B cell (primary cell): ENCODE data around the gene SLITRK5.

Experiments used
- EZH2 ChIP-seq: IDR thresholded peaks from 2 replicates; pipeline ENCODE4 v1.6.1; 2012; ENCODE audit warnings: borderline replicate concordance, low read depth, mild to moderate bottlenecking, moderate library complexity, low read length; ENCODE audit not compliant: insufficient read depth, poor library complexity, severe bottlenecking
- TF ChIP-seq, protein P1 (sequence below): fragments of 200-600 bp; IDR thresholded peaks from one replicate; pipeline ENCODE4 v1.8.0; 2022; ENCODE audit warnings: antibody characterized with exemption, mild to moderate bottlenecking

DNA sequence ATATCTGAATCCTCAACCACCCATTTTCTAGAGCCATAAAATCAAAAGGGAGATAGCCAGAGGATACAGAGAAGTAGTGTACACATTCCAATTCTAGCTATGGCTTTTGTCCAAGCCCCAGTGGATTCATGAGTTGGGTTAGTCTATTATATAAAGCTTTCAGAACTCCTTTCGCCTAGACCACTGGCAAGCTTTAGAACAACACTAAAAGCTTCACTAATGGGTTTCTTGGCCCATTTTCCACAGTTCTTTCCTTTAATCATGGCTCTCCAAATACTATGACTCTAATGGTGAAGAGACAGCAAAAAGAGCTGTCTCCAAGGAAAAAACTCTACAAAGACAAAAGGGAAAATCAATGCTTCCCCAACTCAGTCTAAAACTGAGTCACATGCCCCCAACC is 48.2 kb upstream of the SLITRK5 start:
- TF ChIP-seq, protein P1, sequence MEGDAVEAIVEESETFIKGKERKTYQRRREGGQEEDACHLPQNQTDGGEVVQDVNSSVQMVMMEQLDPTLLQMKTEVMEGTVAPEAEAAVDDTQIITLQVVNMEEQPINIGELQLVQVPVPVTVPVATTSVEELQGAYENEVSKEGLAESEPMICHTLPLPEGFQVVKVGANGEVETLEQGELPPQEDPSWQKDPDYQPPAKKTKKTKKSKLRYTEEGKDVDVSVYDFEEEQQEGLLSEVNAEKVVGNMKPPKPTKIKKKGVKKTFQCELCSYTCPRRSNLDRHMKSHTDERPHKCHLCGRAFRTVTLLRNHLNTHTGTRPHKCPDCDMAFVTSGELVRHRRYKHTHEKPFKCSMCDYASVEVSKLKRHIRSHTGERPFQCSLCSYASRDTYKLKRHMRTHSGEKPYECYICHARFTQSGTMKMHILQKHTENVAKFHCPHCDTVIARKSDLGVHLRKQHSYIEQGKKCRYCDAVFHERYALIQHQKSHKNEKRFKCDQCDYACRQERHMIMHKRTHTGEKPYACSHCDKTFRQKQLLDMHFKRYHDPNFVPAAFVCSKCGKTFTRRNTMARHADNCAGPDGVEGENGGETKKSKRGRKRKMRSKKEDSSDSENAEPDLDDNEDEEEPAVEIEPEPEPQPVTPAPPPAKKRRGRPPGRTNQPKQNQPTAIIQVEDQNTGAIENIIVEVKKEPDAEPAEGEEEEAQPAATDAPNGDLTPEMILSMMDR = no peak
- TF ChIP-seq EZH2 = no peak
